Stomach smooth muscle (tissue), 2 donors: ENCODE results near the gene PHF14.

Experiments used
- H3K27ac ChIP-seq: one replicate; pipeline ENCODE4 v1.7.0; 2013; ENCODE audit warnings: mild to moderate bottlenecking, low read length, inconsistent platforms
- H3K27me3 ChIP-seq, 2 donors: one replicate each; pipeline ENCODE4 v1.7.0; 2013; ENCODE audit warnings: low read length in 2 of 2; ENCODE audit not compliant: insufficient read depth in 2 of 2, control insufficient read depth in 1 of 2
- H3K36me3 ChIP-seq, 2 donors: one replicate each; pipeline ENCODE4 v1.7.0; 2013; ENCODE audit warnings: low read length in 2 of 2; ENCODE audit not compliant: control insufficient read depth in 2 of 2, insufficient read depth in 2 of 2
- H3K4me1 ChIP-seq: one replicate; pipeline ENCODE4 v1.7.0; 2013; ENCODE audit warnings: low read length; ENCODE audit not compliant: control insufficient read depth, insufficient read depth
- H3K4me3 ChIP-seq, 2 donors: one replicate each; pipeline ENCODE4 v1.7.0; 2013; ENCODE audit warnings: low read length in 2 of 2
- H3K9ac ChIP-seq, 2 donors: one replicate each; pipeline ENCODE4 v1.7.0; 2013; ENCODE audit warnings: low read length in 2 of 2, mild to moderate bottlenecking in 1 of 2
- H3K9me3 ChIP-seq, 2 donors: one replicate each; pipeline ENCODE4 v1.7.0; 2013; ENCODE audit warnings: low read length in 2 of 2; ENCODE audit not compliant: control insufficient read depth in 2 of 2
- donor health status: healthy.
- donor health status: Pancreatic carcinoma.

The PHF14 gene

DNA sequence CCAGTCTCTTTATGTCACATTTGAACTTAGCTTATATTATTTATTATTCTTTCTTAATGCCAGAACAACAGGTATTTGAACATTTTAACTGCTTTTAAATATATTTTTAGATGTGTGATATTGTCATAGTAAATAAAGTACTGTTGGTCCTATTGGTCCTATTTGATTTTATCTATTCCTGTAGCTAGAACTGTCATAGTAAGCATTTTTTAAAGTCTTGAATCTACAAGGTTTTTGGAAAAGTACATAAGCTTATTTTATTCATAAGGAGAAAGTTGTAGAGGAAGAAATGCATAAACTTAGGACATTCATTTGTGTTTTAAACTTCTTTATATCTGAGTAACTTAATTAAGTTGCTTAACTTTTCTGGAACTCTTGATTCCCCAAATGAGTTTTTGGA, 136.0 kb downstream of the PHF14 start:
- Histone ChIP-seq H3K36me3 (no peaks in the 10 kb centered on the region), H3K9me3 (no peaks in the 10 kb centered on the region), H3K27me3 (no peaks in the 10 kb centered on the region), H3K4me3 (no peak overlapping the region), H3K9ac (no peak overlapping the region), H3K4me1 (no peaks in the 10 kb centered on the region), H3K27ac (no peak overlapping the region)

DNA sequence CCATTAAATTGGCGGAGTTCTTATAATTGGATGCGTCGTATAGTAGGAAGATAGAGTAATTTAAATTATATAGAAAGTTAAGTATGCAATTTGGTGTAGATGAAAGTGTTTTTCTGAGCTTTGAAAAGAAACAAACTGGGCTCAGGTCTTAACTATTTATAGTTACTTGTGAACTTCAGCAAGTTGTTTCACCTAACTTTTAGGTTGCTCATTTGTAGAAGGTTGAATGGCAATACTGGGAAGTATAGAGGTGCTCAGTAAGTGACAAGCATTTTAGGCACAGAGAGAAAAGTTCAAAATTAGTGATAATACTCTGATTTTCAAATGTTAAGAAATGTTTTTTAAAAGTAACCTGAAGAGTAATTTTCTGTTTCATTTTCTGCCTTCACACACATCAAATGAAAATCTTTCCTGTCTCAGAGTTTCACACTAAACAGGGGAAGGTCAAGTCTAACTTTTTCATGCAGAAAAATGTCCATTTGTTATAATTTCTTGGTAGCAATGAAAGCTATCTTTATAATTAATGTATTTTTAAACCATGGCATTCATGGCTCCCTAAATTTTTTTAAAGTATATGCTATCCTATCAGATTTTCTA, 146.5 kb downstream of the PHF14 start:
- Histone ChIP-seq H3K9me3 (no peaks in the 10 kb centered on the region), H3K27me3 (no peaks in the 10 kb centered on the region), H3K4me1 (no peaks in the 10 kb centered on the region), H3K36me3 (no peaks in the 10 kb centered on the region), H3K27ac (no peak overlapping the region), H3K9ac (no peak overlapping the region), H3K4me3 (no peak overlapping the region)

DNA sequence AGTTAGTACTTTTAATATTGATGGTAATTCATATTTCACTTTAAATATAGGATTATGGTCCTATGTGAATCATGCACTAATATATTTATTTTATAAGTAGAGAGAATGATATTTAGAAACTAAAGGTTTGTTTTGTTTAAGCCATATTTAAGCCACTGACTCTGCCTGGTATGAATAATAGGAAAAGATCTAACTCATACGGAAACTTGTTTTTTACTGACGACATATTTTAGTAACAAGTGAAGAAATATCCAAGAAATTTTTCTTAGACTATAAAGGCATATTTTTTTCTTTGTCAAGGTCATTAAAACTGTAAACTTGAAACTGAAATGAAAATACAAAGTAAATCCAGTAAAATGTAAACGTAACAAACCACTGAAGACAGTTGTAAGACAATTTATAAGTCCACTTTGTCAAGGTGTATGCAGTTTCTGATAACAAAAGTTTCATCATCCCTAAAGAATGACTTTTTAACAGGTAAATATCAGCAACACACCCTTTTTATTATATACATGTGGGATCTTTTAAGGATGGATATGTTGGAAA, 147.1 kb downstream of the PHF14 start:
- Histone ChIP-seq H3K9ac (no peak overlapping the region), H3K9me3 (no peaks in the 10 kb centered on the region), H3K27ac (no peak overlapping the region), H3K4me1 (no peaks in the 10 kb centered on the region), H3K4me3 (no peak overlapping the region), H3K36me3 (no peaks in the 10 kb centered on the region), H3K27me3 (no peaks in the 10 kb centered on the region)

DNA sequence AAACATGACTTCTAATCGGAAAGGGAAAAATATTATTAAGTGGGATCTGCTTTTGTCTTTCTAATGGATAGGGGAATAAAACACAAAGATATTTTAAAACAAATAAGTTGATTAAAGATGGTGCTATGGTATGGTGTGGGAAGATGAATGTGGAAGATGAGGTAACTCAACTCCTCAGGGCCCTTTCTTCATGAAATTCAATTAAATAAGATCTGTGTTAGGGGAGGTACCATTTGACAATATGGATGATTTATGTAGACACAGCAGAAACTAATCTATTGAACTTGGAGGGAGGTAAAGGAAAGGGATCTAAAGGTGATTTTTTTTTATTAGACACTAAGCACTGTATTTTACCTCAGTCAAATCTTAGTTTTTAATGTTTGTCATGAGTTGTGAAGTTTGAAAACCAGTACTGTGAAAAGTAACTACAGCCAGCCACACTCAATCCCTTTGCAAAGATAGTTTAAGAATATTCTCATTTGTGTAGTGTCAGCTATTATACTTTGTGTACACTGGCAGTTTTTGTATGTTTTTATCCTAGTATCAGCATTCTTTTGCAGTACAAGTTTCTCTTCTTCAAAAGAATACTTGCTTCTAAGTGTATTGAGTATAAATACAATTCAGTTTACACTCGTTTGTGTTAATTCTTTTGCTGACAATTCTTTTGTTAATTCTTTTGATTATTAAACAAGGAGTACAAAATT, 151.3 kb downstream of the PHF14 start:
- Histone ChIP-seq H3K9me3 (no peaks in the 10 kb centered on the region), H3K4me3 (no peak overlapping the region), H3K27ac (no peak overlapping the region), H3K27me3 (no peaks in the 10 kb centered on the region), H3K9ac (no peak overlapping the region), H3K36me3 (no peaks in the 10 kb centered on the region), H3K4me1 (no peaks in the 10 kb centered on the region)

DNA sequence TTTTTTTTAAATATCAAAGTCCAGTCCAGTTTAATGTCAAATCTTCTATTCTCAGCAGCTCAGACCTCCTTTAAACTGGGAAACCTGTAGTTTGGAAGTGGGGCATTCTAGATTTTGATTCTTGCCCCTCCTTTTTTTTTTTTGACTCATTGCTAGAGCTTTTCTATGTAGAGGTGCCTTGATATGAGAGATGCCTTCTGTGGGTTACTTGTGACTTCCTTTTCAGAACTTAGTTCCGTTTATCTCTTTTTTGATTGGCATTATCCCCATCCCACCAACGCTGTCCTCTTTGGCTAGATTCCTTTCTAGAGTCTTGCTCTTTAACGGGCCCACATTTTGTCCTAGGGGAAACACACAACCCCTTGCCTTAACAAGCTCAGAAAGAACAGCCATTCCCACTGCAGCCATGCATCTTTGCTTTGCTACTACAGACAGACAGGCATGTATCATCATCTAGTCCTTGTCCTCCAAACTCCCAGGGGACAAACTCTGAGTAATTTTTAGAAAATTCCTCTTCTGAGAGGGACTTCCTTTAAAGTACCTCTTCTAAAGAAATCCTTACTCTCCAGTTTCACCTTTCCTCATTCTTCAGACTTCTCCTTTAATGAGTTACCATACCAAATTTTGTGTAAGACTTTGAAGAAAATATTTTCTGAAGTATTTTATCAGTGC, 153.6 kb downstream of the PHF14 start:
- Histone ChIP-seq H3K9ac (no peak overlapping the region), H3K27ac (no peak overlapping the region), H3K4me3 (no peak overlapping the region)

DNA sequence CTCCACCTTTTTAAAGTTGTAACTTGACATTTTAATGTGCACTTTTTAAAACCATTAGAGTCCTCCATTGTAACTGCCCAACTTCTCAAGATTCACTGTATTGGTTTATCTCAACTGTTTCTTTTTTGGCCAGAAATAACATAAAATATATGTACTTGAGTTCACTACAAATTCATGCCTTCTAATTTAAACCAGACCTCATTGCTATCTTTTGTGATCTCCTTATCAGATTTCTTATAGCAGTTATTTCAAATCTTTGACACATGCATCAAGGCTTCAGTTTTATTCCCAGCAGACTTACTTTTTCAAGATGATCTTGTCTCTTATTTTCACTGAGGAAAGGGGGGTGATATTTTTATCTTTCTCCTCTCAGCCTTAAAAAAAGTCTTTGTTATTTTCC, 154.3 kb downstream of the PHF14 start:
- Histone ChIP-seq H3K27me3 (no peaks in the 10 kb centered on the region), H3K9ac (no peak overlapping the region), H3K4me1 (no peaks in the 10 kb centered on the region), H3K4me3 (no peak overlapping the region), H3K36me3 (no peaks in the 10 kb centered on the region), H3K9me3 (no peaks in the 10 kb centered on the region), H3K27ac (no peak overlapping the region)

More for the DNA sequence above, 153.6 kb downstream of the PHF14 start:
- no peaks in the 10 kb centered on the region for H3K27me3 ChIP-seq
- H3K9me3 ChIP-seq = no peaks in the 10 kb centered on the region
- H3K36me3 ChIP-seq = no peaks in the 10 kb centered on the region
- no peaks in the 10 kb centered on the region for H3K4me1 ChIP-seq

DNA sequence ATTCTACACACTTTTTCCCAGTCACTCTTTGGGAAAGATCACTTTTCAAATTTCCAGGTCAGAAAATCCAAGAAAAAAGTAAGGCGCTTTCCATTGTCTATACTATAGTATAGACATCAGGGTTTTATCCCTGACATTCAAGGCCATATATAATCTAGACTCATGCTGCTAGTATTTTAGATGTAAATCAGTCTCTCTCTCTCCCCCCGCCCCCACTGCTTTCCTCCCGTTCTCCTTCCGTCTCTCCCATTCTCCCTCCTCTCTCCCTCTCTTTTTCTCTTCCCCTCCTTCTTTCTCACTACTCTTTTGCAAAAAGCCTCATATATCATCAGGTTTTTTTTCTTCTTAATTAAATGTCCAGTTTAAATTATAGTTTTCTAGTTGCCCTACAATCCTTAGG, 154.8 kb downstream of the PHF14 start:
- no peak overlapping the region for H3K4me3 ChIP-seq
- H3K27ac ChIP-seq = no peak overlapping the region
- H3K4me1 ChIP-seq = no peaks in the 10 kb centered on the region
- no peaks in the 10 kb centered on the region for H3K27me3 ChIP-seq
- H3K9ac ChIP-seq = no peak overlapping the region
- no peaks in the 10 kb centered on the region for H3K9me3 ChIP-seq
- no peaks in the 10 kb centered on the region for H3K36me3 ChIP-seq

DNA sequence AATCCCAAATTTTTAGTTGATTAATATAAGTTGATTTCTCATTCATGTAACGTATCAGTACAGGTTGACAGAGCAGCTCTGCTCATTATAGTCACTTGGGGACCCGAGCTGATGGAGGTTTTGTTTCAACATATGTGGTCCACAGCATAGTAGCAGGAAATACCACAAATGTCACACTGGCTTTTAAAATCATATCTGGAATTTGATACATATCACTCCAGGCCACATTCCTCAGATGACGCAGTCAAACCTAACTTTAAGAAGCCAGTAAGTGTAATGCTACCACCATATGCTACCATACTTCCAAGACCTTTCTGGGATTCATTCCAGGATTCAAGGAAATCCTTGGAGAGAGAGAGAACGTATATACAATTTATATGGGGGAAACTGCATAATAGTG, 156.3 kb downstream of the PHF14 start:
- Histone ChIP-seq H3K36me3 (peaks cover 0 to 4% of the 10 kb centered on the region in 2 donors), H3K27me3 (no peaks in the 10 kb centered on the region), H3K4me1 (no peaks in the 10 kb centered on the region), H3K27ac (no peak overlapping the region), H3K9ac (no peak overlapping the region), H3K9me3 (no peaks in the 10 kb centered on the region), H3K4me3 (no peak overlapping the region)

DNA sequence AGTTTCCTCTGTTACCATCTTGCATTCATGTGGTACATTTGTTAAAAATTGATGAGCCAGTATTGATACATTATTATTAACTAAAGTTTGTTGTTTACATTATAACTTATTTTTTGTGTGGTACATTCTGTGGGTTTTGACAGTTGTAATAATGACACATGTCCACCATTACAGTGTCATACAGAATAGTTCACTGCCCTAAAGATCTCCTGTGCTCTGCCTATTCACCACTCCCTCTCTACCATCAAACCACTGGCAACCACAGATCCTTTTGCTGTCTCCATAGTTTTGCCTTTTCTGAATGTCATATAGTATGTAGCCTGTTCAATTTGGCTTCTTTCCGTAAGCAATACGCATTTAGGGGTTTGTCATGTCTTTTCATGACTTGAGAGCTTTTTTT, 156.9 kb downstream of the PHF14 start:
- H3K27me3 ChIP-seq = no peaks in the 10 kb centered on the region
- H3K4me1 ChIP-seq = no peaks in the 10 kb centered on the region
- no peak overlapping the region for H3K27ac ChIP-seq
- H3K9me3 ChIP-seq = no peaks in the 10 kb centered on the region
- H3K4me3 ChIP-seq = no peak overlapping the region
- peaks cover 0 to 5% of the 10 kb centered on the region in 2 donors for H3K36me3 ChIP-seq
- no peak overlapping the region for H3K9ac ChIP-seq

DNA sequence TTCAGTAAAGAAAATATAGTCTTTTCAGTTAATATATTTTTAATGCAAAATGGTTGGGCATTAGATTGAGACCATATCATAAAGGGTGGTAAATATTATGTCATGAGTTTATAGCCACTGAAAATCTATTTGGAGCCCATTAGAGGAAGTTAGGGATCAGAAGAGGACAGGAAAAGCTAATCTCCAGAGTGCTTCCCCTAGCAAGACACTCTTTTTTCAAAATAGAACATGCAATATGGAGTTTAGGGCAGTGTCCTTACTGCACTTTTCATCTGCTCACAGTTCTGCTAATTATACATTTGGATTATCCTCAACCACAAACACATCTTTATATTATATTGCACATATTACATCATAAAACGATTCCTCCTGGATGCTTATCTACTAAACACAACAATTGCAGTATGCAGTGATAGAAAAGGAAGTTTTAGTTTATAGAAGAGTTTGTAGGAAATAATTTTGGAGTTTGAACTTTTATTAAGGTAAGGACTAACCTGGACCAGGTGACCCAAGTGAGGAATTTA, 159.8 kb downstream of the PHF14 start:
- no peak overlapping the region for H3K27ac ChIP-seq
- no peaks in the 10 kb centered on the region for H3K9me3 ChIP-seq
- no peak overlapping the region for H3K4me3 ChIP-seq

More for the DNA sequence above, 159.8 kb downstream of the PHF14 start:
- H3K9ac ChIP-seq = no peak overlapping the region
- H3K4me1 ChIP-seq = no peaks in the 10 kb centered on the region
- H3K36me3 ChIP-seq = peaks cover 0 to 5% of the 10 kb centered on the region in 2 donors
- no peaks in the 10 kb centered on the region for H3K27me3 ChIP-seq
